ENCODE measurements around the gene NID1. TPM values are rescaled to one million over a fixed set of nuclear protein-coding genes. Genes with fewer than 3 reads are reported as not detected.

Gene NID1
- total and polyA plus RNA-seq, 9 of the 15 experiments (the other 6 are each of a cell fraction or from before 2014, with no cell fraction given): 0.22 TPM; not detected in 8

- peak; percentile 37; the same call in 1 of the 3 replicates for ATAC-seq
- ChIA-PET CTCF (ENCODE audit: low intra/inter-chr PET ratio) (interaction anchor here (0.6 kb wide), 1 partner anchor 602 kb away, joined by 3 read pairs; no protein-coding TSS in a partner anchor), POLR2A (no interaction called here)
- H3K27ac ChIP-seq (ENCODE audit: extremely low read depth, low read depth, low read length): peak overlapping the region; percentile 11; the same call in 1 of the 3 replicates
- H3K9me3 ChIP-seq (replicated peaks; ENCODE audit: control insufficient read depth, insufficient read depth, low read depth, low read length): no peaks in the 10 kb centered on the region
- H2AFZ ChIP-seq (ENCODE audit: low read depth, low read length): peak overlapping the region; percentile 59; the same call in 1 of the 2 replicates
- no peak overlapping the region for H3K4me3 ChIP-seq
- no TSS peak for BruUV-seq (replicated peaks)
- peak; percentile 37 for FAIRE-seq
- in situ Hi-C loops (cut with MboI) (no loop called here), intact Hi-C loops (cut with micrococcal nuclease) (no loop called here)
- H3K9ac ChIP-seq (ENCODE audit: insufficient read depth in 1 of 2, low read depth in 2 of 2, low read length in 2 of 2): no peak overlapping the region
- no peaks in the 10 kb centered on the region for H4K20me1 ChIP-seq (replicated peaks; ENCODE audit: control insufficient read depth, insufficient read depth, low read length)
- no peaks in the 10 kb centered on the region for H3K79me2 ChIP-seq (ENCODE audit: control insufficient read depth, insufficient read depth, low read length)
- H3K4me1 ChIP-seq (replicated peaks in 1 of 2; ENCODE audit: control insufficient read depth in 2 of 2, insufficient read depth in 2 of 2, low read length in 2 of 2): peaks cover under 1 to 7% of the 10 kb centered on the region in 2 experiments; a peak in 3 of 5 replicates
- no peak overlapping the region for H3K4me2 ChIP-seq (ENCODE audit: insufficient read depth, low read length)
- 2% methylated on average over 6 of the region's 6 CpGs for WGBS (ENCODE audit: insufficient coverage, low coverage, missing lambda C conversion rate)
- no peak for DNase-seq (ENCODE audit: extremely low read depth in 1 of 4, low spot score in 3 of 4)
- TF ChIP-seq NR4A1 (CRISPR knock-in tag; IDR thresholded peaks at IDR 0.05) (no peak), NR4A1 (tag; IDR thresholded peaks at IDR 0.05) (0 out of 2 replicates have a peak, but pooled peaks have one; percentile 20), ZBTB9 (CRISPR knock-in tag; IDR thresholded peaks at IDR 0.05) (peak; percentile 83; the same call in 1 of the 2 replicates), MYNN (IDR thresholded peaks at IDR 0.05) (no peak), MYNN (CRISPR knock-in tag; IDR thresholded peaks at IDR 0.05) (no peak), SAP30 (IDR thresholded peaks at IDR 0.05; ENCODE audit: borderline replicate concordance, insufficient read depth, low read depth, low read length, poor library complexity, severe bottlenecking) (no peak)
- H3K36me3 ChIP-seq (ENCODE audit: control insufficient read depth, insufficient read depth, low read length): no peaks in the 10 kb centered on the region
- H3K27me3 ChIP-seq (ENCODE audit: control insufficient read depth in 2 of 2, insufficient read depth in 2 of 2, low read length in 2 of 2): peaks cover 21 to 56% of the 10 kb centered on the region in 2 experiments
- H3K9me1 ChIP-seq (ENCODE audit: control insufficient read depth, insufficient read depth, low read length): no peaks in the 10 kb centered on the region
Measured at GRCh38 chr1:235998812-235999211, 66.1 kb downstream of the NID1 start.

Data from K562 (cell line).